Stomach (tissue), 9 donors: Measurements from ENCODE around the gene C14orf180. TPM values are rescaled to one million over a fixed set of nuclear protein-coding genes. Genes with fewer than 3 reads are reported as not detected.

Experiments
- DNase-seq, 2 donors: peaks; one replicate each; pipeline versions ENCODE4 v3.0.0 to v3.0.0-alpha.2; 2013 to 2019
- H3K27ac ChIP-seq, 5 donors: fragments of 200-600 bp in 4 of 5; sonication (generic) in 4 of 5; one replicate each; pipeline ENCODE4 v1.5.1; 2013 to 2019; ENCODE audit warnings: mild to moderate bottlenecking in 1 of 5, moderate library complexity in 1 of 5
- H3K27me3 ChIP-seq, 3 donors: fragments of 200-600 bp; sonication (generic); one replicate each; pipeline ENCODE4 v1.5.1; 2017 to 2019; ENCODE audit warnings: mixed run types in 1 of 3
- H3K36me3 ChIP-seq, 4 donors: fragments of 200-600 bp; sonication (generic); 1 replicate in 3 of 4; 2 replicates in 1 of 4; pipeline ENCODE4 v1.5.1; 2016 to 2019
- H3K4me1 ChIP-seq, 4 donors: fragments of 200-600 bp; sonication (generic); one replicate each; pipeline ENCODE4 v1.5.1; 2016 to 2019
- H3K4me3 ChIP-seq, 4 donors: fragments of 200-600 bp; sonication (generic) in 3 of 4; one replicate each; pipeline ENCODE4 v1.5.1; 2016 to 2019; ENCODE audit warnings: mild to moderate bottlenecking in 1 of 4
- H3K9me3 ChIP-seq, 4 donors: fragments of 200-600 bp; sonication (generic); one replicate each; pipeline ENCODE4 v1.5.1; 2016 to 2019
- EP300 ChIP-seq: sonication (generic); formaldehyde crosslinking; IDR thresholded peaks from one replicate; pipeline ENCODE4 v1.6.1; 2017; ENCODE audit warnings: antibody characterized with exemption
- POLR2A ChIP-seq, 4 donors: fragments of 450-650 bp; IDR thresholded peaks; one replicate each; pipeline ENCODE4 v1.6.1; 2016; ENCODE audit warnings: antibody characterized with exemption in 4 of 4, control low read depth in 2 of 4, mild to moderate bottlenecking in 1 of 4, moderate library complexity in 1 of 4
- POLR2AphosphoS5 ChIP-seq, 3 donors: sonication (generic); formaldehyde crosslinking; IDR thresholded peaks; one replicate each; pipeline ENCODE4 v1.6.1; 2016; ENCODE audit warnings: antibody characterized with exemption in 3 of 3
- WGBS, 5 donors: extraction: QIAGEN DNeasy Blood & Tissue Kit in 3 of 5; methylation state at CpG; one replicate each; pipeline versions ENCODE4 v1.1.5 to v1.1.7; 2013 to 2018; 5-methylcytosine and 5-hydroxymethylcytosine counted together
- intact Hi-C: fragments of 100-400 bp; cut with DNase I; formaldehyde crosslinking; loops from one replicate; pipeline ENCODE4 v1.15.1; 2023; ENCODE audit warnings: low total_unique reads
- polyA plus RNA-seq, 3 donors: library from polyadenylated mRNA; stranded (reverse); fragments of 200-250 nt; gene quantifications; one replicate each; pipeline ENCODE4 v1.2.3, GENCODE V29; 2013
- total RNA-seq, 5 donors: library from RNA; depleted of rRNA; stranded (reverse); fragments of >200 nt; gene quantifications; one replicate each; pipeline versions ENCODE4 v1.1.0 to v1.2.3, GENCODE V29; 2014 to 2016
- TF ChIP-seq, protein P1 (sequence below), 7 experiments: fragments of 450-650 bp in 4 of 7; fragments of 200-600 bp in 3 of 7; sonication (generic) in 3 of 7; IDR thresholded peaks; one replicate each; pipeline ENCODE4 v1.5.1; 2016 to 2019; ENCODE audit warnings: antibody characterized with exemption in 7 of 7, control low read depth in 2 of 7, mild to moderate bottlenecking in 1 of 7
- donor health status: healthy with polysubstance abuse.
- donor health status: Bipolar disorder and iron deficiency.
- donor health status: healthy.

The C14orf180 gene
- total and polyA plus RNA-seq, 8 donors: 0.31 to 3.8 (median 0.45) TPM; not detected in 1

DNA sequence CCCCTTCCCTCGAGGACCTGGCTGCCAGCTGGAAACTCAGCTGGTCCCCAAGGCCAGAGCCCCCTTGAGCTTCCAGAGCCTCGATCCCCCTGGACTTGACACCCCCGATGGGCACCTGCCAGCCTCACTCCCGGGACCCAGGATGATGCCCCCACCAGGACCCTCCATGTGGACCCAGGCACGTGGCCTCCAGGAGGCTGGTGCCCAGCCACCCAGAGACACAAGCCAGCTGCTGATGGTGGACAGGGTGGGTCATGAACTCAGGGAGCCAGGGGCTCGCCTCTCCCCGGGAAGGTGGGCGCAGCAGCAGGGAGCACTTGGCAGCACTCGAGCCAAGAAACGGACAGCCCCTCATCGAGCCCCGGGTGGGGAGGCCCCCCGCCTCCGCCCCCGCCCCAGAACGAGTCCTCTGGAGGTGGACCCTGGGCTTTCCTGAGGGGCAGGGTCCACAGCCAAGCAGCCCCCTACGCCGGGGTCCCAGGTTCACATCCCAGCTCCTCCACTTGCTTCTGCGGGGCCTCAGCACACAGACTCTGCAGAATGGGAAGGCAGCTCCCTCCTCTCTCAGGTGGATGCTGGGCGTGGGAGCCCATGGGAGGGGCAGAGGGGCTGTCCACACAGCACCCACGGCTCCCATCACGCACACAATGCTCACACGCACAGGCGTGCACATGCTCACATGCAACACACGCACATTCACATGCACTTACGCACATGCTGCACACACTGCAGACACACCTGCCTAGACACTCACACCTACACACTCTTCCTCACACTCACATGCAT lies 12.1 kb downstream of the C14orf180 start:
- Histone ChIP-seq H3K4me3 (no peak overlapping the region), H3K9me3 (no peaks in the 10 kb centered on the region), H3K4me1 (peaks cover 0 to 7% (median 1%) of the 10 kb centered on the region in 4 donors), H3K36me3 (no peaks in the 10 kb centered on the region), H3K27ac (no peak overlapping the region), H3K27me3 (peaks cover 0 to 42% (median 3%) of the 10 kb centered on the region in 3 donors)
- TF ChIP-seq, protein P1, sequence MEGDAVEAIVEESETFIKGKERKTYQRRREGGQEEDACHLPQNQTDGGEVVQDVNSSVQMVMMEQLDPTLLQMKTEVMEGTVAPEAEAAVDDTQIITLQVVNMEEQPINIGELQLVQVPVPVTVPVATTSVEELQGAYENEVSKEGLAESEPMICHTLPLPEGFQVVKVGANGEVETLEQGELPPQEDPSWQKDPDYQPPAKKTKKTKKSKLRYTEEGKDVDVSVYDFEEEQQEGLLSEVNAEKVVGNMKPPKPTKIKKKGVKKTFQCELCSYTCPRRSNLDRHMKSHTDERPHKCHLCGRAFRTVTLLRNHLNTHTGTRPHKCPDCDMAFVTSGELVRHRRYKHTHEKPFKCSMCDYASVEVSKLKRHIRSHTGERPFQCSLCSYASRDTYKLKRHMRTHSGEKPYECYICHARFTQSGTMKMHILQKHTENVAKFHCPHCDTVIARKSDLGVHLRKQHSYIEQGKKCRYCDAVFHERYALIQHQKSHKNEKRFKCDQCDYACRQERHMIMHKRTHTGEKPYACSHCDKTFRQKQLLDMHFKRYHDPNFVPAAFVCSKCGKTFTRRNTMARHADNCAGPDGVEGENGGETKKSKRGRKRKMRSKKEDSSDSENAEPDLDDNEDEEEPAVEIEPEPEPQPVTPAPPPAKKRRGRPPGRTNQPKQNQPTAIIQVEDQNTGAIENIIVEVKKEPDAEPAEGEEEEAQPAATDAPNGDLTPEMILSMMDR (IDR thresholded peaks at IDR 0.05): no peak
- TF ChIP-seq POLR2AphosphoS5 (IDR thresholded peaks at IDR 0.05) (no peak), EP300 (no peak), POLR2A (IDR thresholded peaks at IDR 0.05) (no peak)
- DNase-seq: no peak
- WGBS, 5 donors: 73 to 81% (median 80%) methylated on average over 17 to 26 of the region's 26 CpGs
- intact Hi-C loops: no loop called here

DNA sequence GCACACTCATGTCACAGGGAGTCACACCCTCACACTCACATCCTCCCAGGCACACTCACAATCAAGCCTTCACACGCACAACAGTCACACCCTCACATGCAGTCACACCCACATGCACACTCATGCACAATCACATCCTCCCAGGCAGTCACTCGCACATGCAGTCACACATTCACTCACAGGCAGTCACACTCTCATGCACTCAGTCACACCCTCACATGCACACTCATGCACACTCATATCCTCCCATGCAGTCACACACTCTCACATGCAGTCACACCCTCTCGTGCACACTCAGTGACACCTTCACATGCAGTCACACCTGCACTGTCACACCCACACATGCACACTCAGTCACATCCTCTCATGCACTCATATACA lies 12.7 kb downstream of the C14orf180 start:
- no peak overlapping the region for H3K4me3 ChIP-seq
- DNase-seq: no peak
- TF ChIP-seq POLR2AphosphoS5 (IDR thresholded peaks at IDR 0.05) (no peak), EP300 (no peak), POLR2A (IDR thresholded peaks at IDR 0.05) (no peak)
- TF ChIP-seq, protein P1 (IDR thresholded peaks at IDR 0.05): no peak
- intact Hi-C loops: no loop called here
- H3K9me3 ChIP-seq: no peaks in the 10 kb centered on the region
- 72 to 80% (median 79%) methylated on average over 3 of the region's 3 CpGs for WGBS, 5 donors
- peaks cover 0 to 46% (median 3%) of the 10 kb centered on the region in 3 donors for H3K27me3 ChIP-seq
- H3K36me3 ChIP-seq: no peaks in the 10 kb centered on the region
- peaks cover 0 to 7% (median 0%) of the 10 kb centered on the region in 4 donors for H3K4me1 ChIP-seq
- H3K27ac ChIP-seq: no peak overlapping the region

DNA sequence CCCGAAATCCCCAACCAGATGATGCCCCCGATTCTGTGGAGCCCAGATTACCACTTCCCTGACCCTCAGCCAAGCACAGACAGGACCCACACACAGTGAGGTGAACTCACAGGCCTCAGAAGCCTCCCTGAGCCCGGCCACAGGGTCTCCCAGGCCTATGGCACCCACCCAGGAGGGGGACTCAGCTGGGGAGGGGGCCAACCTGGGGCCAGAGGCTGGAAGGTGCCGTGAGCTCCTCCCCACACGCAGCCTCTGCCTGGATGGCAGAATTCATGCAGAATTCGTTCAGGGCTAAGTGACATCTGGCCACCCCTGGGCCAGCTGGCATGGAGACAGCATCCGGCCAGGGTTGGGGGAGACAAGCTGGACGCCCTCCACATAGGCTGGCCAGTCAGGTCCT lies 13.2 kb downstream of the C14orf180 start:
- intact Hi-C loops: no loop called here

DNA sequence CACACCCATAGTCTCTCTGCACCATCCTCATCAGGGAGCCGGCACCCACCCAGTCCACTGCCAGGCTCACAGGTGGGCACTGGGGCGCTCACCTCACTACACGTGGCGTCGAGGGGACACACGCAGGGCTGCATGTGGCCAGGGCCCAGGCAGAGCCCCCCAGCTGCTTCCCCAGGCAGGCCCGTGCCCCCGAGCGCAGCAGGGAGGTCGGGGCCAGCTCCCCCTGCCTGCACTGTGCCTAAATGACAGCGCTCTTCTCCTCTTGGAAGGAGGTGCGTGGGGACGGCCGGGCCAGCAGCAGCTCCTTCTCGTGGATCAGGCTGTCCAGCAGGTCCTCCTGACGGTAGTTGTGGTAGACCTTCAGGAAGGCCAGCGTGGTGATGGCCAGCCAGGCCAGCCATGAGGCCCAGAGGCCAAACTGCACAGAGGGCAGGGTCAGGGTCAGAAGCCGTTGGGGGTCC lies 13.7 kb downstream of the C14orf180 start:
- H3K27me3 ChIP-seq: peaks cover 0 to 47% (median 0%) of the 10 kb centered on the region in 3 donors
- no peak for DNase-seq
- TF ChIP-seq POLR2AphosphoS5 (IDR thresholded peaks at IDR 0.05): no peak
- TF ChIP-seq, protein P1 (IDR thresholded peaks at IDR 0.05): no peak
- no peak for TF ChIP-seq POLR2A (IDR thresholded peaks at IDR 0.05)
- TF ChIP-seq EP300: no peak
- no peak overlapping the region for H3K27ac ChIP-seq
- intact Hi-C loops: no loop called here
- peaks cover 0 to 7% (median 0%) of the 10 kb centered on the region in 4 donors for H3K4me1 ChIP-seq
- no peak overlapping the region for H3K4me3 ChIP-seq
- H3K9me3 ChIP-seq: no peaks in the 10 kb centered on the region
- H3K36me3 ChIP-seq: no peaks in the 10 kb centered on the region
- 77 to 94% (median 83%) methylated on average over 7 to 18 of the region's 18 CpGs for WGBS, 5 donors

More for the DNA sequence above, 13.2 kb downstream of the C14orf180 start:
- Histone ChIP-seq H3K9me3 (no peaks in the 10 kb centered on the region), H3K4me3 (no peak overlapping the region), H3K36me3 (no peaks in the 10 kb centered on the region), H3K27me3 (peaks cover 0 to 46% (median 0%) of the 10 kb centered on the region in 3 donors), H3K27ac (no peak overlapping the region), H3K4me1 (peaks cover 0 to 7% (median 0%) of the 10 kb centered on the region in 4 donors)
- TF ChIP-seq, protein P1 (IDR thresholded peaks at IDR 0.05): no peak
- TF ChIP-seq POLR2AphosphoS5 (IDR thresholded peaks at IDR 0.05) (no peak), POLR2A (IDR thresholded peaks at IDR 0.05) (no peak), EP300 (no peak)
- 66 to 78% (median 70%) methylated on average over 6 to 8 of the region's 8 CpGs for WGBS, 5 donors
- no peak for DNase-seq
